C1 segment of cervical spinal cord (tissue), 14 donors: ENCODE data around the gene TYRP1.

ENCODE experiments used
- DNase-seq, 14 donors: peaks; one replicate each; lab custom pipeline; 2025; lab: John Stamatoyannopoulos, UW

Gene TYRP1

GRCh38 chr9:12730927-12731326, 37.7 kb downstream of the TYRP1 start:
- no peak for DNase-seq

GRCh38 chr9:12732971-12733370, 39.8 kb downstream of the TYRP1 start:
- no peak for DNase-seq

- DNase-seq, result no peak
Measured at GRCh38 chr9:12735665-12736064, 42.5 kb downstream of the TYRP1 start.

- DNase-seq, result no peak
Measured at GRCh38 chr9:12737871-12738270, 44.7 kb downstream of the TYRP1 start.

- no peak for DNase-seq
Measured at GRCh38 chr9:12739014-12739652, 45.9 kb downstream of the TYRP1 start.

- no peak for DNase-seq
Measured at GRCh38 chr9:12740845-12741244, 47.7 kb downstream of the TYRP1 start.

- no peak for DNase-seq
Measured at GRCh38 chr9:12748016-12748415, 54.8 kb downstream of the TYRP1 start.

GRCh38 chr9:12748954-12749353, 55.8 kb downstream of the TYRP1 start:
- DNase-seq, result no peak

GRCh38 chr9:12753931-12754330, 60.7 kb downstream of the TYRP1 start:
- no peak for DNase-seq

- DNase-seq, result peak in 3 of 14 donors; percentile 4 to 26 (median 6)
Measured at GRCh38 chr9:12759761-12760160, 66.6 kb downstream of the TYRP1 start.
